ENCODE results near the gene RBFOX1.

The RBFOX1 gene

GRCh38 chr16:7332611-7333010 lies at the start of gene RBFOX1:
Gene RBFOX1, plus strand, starts transcription at chr16:7332845.
- no peak for FAIRE-seq
- no peak for DNase-seq (ENCODE audit: low spot score)

GRCh38 chr16:7284780-7285179 lies 47.9 kb upstream of the RBFOX1 start:
- DNase-seq (ENCODE audit: low spot score) (no peak), FAIRE-seq (no peak)

DNA sequence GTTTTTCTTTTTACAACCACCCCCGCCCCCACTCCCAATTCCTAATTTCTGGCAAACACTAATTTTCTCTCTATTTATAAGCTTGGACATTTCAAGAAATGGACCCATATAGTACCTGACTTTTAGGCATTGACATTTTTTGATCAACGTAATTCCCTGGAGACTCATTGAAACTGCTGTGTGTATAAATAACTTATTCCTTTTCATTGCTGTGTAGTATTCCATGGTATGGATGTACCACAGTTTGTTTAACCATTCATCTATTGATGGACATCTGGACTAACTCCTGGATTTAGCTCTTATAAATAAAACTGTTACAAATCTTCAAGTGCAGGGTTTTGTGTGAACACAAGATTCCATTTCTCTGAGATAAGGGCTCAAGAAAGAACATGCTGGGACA lies 47.1 kb upstream of the RBFOX1 start:
- no peak for FAIRE-seq
- no peak for DNase-seq (ENCODE audit: low spot score)

DNA sequence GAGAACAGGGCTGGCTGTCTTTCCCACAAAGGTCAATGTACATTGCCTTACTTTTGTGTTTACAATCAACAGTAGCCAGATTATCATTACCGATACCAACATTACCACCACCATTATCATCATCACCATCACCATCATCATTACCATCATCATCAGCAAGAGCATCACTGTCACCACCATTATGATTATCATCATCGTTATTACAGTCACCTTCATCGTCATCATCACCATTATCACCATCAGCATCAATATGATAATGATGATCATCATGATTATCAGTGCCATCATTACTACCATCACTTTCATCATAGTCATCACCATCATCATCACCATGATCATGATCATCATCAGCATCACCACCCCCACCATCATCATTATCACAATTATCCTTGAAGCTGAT lies 43.3 kb upstream of the RBFOX1 start:
- no peak for FAIRE-seq
- no peak for DNase-seq (ENCODE audit: low spot score)

- FAIRE-seq: no peak
- no peak for DNase-seq (ENCODE audit: low spot score)
Observed at GRCh38 chr16:7290682-7291081, 42.0 kb upstream of the RBFOX1 start.

DNA sequence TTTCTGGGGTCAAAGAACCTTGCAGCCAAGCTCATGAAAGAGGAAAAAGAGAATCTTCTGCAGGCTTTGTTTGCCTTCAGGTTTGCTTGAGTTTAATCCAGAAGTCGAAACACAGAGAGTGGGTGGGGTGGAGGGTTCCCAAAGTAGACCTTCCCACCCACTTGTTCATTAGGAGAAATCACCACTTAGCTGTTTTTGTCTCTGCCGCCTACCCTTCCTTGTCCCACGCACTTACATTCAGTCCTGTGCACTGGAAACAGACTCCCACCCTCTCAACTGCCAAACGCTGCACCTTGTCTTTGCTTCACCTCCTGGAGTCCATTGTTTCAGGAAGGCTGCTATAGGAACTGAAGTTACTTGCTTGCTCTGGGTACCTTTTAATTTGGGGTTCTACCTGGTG lies 38.6 kb upstream of the RBFOX1 start:
- DNase-seq (ENCODE audit: low spot score) (no peak), FAIRE-seq (no peak)

DNA sequence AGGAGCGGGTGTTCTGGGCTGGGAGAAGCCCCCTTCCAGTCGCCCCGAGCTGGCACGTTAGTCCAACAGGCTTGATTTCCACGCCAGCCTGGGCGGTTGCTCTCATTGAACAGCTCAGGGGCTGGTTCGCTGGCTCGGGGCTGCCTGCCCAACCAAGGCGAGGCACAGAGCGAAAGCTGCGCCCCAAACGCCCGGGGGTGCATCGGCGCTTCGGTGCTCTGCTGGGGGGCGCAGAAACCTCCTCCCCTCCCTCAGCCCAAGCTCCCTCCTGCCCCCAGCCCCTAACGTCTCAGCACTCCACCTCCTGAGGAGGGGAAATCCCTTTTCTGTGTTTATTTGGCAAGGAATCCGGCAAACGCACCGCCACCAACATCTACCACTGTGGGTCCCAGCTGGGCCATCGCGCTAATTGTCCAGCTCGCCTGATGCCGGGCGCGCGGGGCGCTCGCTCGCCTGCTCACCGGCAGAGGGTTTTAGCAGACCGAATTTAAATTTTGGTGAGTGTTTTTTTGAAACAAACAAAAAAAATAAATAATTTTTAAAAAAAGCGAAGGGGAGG lies 29.5 kb upstream of the RBFOX1 start:
- no peak for FAIRE-seq

GRCh38 chr16:7303660-7304200 lies 28.9 kb upstream of the RBFOX1 start:
- FAIRE-seq: no peak
- no peak for DNase-seq (ENCODE audit: low spot score)

More for the DNA sequence above, 29.5 kb upstream of the RBFOX1 start:
- DNase-seq (ENCODE audit: low spot score): no peak

DNA sequence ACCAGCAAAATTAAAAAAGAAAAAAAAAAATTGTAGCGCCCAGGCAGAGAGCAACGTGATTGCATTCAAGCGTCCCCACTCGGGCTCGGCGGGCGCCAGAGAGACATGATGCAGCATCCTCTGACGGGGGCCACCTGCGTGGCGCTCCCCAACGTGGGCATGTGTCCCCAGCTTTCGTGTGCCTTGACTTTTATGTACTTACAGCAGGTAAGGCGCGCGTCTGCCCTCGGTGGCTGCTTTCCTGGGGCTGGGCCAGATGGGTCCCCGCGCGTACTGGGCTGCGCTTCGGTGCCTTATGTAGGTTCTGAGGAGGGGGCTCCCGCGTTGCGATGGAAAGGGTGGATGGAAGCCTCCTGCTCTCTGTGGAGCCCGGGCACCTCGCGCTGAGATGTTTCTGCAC lies 28.4 kb upstream of the RBFOX1 start:
- DNase-seq (ENCODE audit: low spot score) (no peak), FAIRE-seq (no peak)

- FAIRE-seq: no peak
Observed at GRCh38 chr16:7304958-7305357, 27.7 kb upstream of the RBFOX1 start.

DNA sequence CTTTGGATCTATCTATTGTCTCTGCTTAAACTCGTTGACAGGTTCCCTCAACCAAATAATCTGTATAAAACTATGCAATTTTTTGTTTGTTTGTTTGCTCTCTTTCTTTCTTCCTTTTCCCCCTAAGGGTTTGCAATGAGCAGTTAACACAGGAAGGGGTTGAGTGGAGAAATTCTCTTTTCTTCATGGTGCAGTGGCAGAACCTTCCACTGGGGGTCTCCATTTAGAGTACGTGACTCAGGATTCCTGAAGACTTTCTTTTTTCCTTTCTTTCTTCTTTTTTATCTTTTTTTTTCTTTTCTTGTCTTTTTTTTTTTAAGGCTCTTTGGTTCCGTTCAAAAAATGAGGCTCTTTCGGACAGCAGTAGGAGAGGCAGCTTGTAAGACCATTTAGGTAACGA lies 19.5 kb upstream of the RBFOX1 start:
- no peak for DNase-seq (ENCODE audit: low spot score)
- no peak for FAIRE-seq

More at GRCh38 chr16:7304958-7305357, 27.7 kb upstream of the RBFOX1 start:
- DNase-seq (ENCODE audit: low spot score): no peak

- no peak for DNase-seq (ENCODE audit: low spot score)
- no peak for FAIRE-seq
Observed at GRCh38 chr16:7314163-7314562, 18.5 kb upstream of the RBFOX1 start.

GRCh38 chr16:7315813-7316212 lies 16.8 kb upstream of the RBFOX1 start:
- DNase-seq (ENCODE audit: low spot score): no peak
- no peak for FAIRE-seq

GRCh38 chr16:7316281-7316888 lies 16.3 kb upstream of the RBFOX1 start:
- FAIRE-seq: no peak
- DNase-seq (ENCODE audit: low spot score): no peak

DNA sequence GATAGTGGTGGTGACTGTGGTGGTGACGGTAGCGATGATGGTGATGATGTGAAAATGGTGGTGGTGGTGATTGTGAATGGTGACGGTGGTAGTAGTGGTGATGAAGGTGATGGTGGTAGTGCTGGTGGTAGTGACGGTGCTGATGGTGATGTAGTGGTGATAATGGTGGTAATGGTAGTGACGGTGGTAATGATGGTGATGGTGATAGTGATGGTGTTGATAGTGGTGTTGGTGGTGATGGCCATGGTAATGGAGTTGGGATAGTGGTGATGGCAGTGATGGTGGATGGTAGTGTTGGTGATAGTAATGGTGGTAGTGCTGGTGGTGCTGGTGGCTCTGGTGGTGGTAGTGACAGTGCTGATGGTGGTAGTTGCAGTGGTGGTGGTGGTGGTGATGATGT lies 14.7 kb upstream of the RBFOX1 start:
- FAIRE-seq (no peak), DNase-seq (ENCODE audit: low spot score) (no peak)

DNA sequence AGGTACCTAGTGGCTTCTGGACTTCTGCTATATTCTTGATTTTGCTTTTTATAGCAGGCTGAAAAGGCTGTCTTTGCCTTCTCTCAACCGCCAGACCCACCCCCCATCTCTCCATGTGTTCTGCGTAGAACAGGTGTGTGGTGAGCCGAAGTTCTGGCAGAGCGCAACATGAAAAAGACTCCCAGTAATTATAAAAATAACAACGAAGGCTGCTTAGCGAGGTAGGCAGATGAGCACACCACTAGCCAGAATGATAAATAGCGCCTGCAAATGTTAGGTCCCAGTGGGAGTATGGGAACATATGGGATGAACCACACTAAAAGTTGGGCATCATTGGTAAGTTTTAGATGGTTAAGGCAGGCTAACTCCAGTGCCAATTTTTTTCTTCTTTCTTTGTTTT lies 14.0 kb upstream of the RBFOX1 start:
- DNase-seq (ENCODE audit: low spot score): no peak
- no peak for FAIRE-seq

DNA sequence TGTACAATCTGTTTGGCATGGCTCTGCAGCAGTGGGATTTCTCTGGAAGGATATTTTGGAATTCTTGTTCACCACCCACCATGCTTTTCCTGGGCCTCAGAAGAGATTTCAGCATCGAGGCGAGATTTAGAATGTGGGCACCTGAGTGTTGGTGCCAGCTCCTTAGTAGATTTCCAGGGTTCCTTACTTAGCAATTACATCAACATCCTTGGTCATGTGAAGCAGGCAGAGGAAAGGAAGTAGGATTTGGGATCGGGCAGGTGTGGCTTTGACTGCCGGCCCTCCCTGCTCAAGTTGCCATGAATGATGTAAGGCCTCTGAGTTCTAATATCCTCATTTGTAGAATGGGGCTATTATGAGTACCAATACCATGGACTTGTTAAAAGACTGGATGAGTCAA lies 13.1 kb upstream of the RBFOX1 start:
- FAIRE-seq: no peak
- DNase-seq (ENCODE audit: low spot score): no peak

DNA sequence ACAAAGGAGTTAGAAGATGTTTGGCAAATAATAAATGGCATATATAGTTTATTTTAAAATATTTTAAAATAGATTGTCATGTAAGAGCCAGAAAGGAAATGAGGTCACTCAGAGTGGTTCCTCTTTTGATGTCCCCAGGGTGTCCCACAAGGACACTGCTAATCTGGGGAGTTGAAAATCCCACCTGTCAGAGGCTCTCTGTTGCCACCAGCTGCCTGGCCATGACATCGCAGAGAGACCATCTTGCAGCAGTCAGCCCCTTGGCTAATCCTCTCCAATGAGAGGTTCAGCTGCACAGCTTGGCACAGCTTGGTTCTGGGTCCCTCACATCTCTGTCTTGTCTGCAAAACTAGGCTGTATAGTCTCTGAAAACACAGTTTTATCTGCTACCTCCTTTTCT lies 11.0 kb upstream of the RBFOX1 start:
- no peak for DNase-seq (ENCODE audit: low spot score)
- no peak for FAIRE-seq

- FAIRE-seq: no peak
- DNase-seq (ENCODE audit: low spot score): no peak
Observed at GRCh38 chr16:7324321-7324720, 8.3 kb upstream of the RBFOX1 start.

- DNase-seq (ENCODE audit: low spot score): no peak
- no peak for FAIRE-seq
Observed at GRCh38 chr16:7325834-7326233, 6.8 kb upstream of the RBFOX1 start.

DNA sequence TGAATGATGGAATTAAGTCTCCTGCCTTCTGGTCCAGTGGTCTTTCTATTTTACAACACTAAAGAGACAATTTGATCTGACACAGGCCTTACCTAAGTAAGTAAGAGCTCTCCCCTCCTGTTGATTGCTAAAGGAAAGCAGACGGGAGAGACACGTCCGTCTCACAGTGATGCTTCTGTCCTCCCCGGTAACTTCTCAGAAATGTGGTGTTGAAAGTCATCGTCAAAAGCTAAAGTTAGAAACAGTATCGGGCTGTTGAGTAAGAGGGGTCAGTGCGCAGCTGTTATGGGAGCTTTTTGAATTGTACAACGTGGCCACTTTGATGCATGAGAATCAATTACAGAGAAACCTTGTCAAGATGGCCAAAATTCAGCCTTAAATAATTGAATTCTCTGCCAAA lies 1.9 kb upstream of the RBFOX1 start:
- DNase-seq (ENCODE audit: low spot score): no peak
- no peak for FAIRE-seq

DNA sequence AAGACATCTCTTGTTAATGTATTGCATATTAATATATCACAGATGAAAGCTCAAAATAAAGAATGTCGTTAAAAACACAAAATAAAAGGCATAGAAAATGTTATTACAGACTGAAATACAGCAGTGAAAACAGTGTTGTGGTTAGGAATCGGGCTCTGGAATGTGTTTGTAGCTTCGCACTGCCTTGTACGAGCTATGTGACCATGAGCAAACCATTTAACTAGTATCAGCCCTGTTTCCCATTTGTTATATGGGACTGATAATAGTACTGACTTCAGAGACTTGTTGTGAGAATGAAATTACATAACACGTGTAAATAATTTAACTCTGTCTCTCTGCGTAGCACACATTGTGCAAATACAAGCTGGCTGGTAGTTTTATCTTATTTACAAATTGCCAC lies 648 bp upstream of the RBFOX1 start:
- FAIRE-seq (no peak), DNase-seq (ENCODE audit: low spot score) (no peak)

GRCh38 chr16:7333180-7333725 lies 608 bp downstream of the RBFOX1 start:
- FAIRE-seq: no peak
- DNase-seq (ENCODE audit: low spot score): no peak

Measured in RCC 7860 (cell line).